ENCODE measurements around the gene TNIP2.
A peak's percentile ranks its signal among the peaks of the same experiment; 100 is the strongest.

The TNIP2 gene

GRCh38 chr4:2716236-2716635 lies 39.9 kb downstream of the TNIP2 start:
- DNase-seq (ENCODE audit: low read depth) = no peak

GRCh38 chr4:2715426-2715825 lies 40.7 kb downstream of the TNIP2 start:
- DNase-seq (ENCODE audit: low read depth) = no peak

GRCh38 chr4:2714918-2715317 lies 41.2 kb downstream of the TNIP2 start:
- no peak for DNase-seq (ENCODE audit: low read depth)

DNA sequence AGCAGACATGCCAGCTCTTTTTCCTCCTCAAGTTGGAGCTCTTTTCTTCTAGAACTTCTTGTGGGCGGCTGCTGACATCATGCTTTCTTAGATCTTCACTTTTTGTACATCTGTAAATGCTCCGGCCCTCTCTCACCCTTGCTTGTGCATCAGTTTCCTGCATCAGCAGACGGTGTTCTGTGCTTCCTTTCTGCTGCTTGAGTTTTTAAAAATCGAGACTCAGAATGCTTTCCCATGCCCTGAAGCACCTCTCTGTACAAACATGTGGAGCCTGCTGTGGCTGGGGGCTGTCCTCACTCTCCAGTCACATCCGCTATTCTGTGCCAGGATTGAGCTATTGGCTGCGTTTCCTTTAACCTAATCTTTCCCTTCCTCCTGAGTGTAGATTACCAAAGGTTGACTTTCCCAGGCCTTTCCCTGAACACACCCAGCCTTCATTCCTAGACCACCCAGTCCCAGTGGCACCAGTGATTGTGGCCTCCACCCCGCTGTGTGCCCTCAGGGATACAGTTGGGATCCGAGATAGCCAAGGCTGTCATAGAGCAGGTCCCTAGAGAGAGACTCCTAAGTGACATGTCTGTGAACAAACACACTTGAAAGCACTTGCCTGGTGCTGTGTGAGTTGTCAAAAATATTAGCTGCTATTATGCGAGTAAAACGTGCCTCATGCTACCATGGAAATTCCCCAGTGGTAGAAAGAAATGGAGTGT lies 41.9 kb downstream of the TNIP2 start:
- DNase-seq (ENCODE audit: low read depth) = peak; percentile 13

DNA sequence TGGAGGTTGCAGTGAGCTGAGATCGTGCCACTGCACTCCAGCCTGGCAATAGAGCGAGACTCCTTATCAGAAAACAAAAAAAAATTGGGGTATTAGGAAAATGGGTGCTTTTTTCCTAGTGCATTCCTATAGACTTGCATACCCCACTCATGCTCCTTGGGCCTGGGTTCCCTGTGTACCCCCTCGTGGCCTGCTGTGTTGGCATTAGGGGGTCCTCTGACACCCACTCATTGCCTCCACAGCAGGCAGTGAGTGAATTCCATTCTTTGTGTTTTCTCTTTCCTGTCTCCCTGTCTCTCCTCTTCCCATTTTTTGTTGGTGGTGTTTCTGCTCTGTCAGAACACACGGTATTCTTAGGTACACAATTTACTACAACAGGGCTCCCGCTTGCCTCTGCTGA lies 42.8 kb downstream of the TNIP2 start:
- DNase-seq (ENCODE audit: low read depth) = no peak

GRCh38 chr4:2712261-2712842 lies 43.8 kb downstream of the TNIP2 start:
- no peak for DNase-seq (ENCODE audit: low read depth)

DNA sequence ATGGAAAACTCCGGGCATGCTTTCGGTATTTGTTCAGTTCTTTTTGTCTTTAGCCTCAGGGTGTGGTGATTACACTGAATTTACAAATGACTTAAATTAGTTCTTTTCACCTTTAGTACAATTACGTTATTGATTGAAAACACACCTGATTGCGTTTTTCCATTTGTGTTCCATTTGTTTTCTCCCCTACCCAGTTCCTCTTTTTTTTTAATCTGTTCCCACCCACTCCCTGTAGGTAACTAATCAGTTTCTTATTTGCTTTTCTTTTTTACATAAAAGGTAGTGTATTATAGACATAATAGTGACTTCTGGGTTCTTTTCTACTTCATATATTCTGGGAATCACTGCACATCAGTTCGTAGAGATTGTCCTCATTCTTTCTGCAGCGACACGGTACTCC lies 53.4 kb downstream of the TNIP2 start:
- DNase-seq (ENCODE audit: low read depth) = no peak

DNA sequence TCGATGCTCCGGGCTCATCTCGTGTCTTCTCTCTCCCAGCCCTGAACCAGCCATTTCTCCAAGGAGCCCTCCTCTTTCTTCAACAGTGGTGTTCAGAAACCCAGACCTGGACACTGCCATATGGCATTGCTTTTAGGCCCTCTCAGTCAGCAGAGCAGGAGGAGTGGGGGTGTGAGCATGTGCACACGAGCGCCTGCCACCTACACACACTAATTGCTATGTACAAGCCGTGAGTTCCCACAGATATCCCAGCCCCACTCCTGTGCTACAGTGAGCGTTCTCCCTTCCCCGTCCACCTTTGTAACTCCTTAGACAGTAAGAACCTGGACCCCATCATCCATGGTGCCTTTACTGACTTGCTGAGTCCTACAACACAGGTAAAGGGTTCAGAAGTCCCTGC lies 53.8 kb downstream of the TNIP2 start:
- no peak for DNase-seq (ENCODE audit: low read depth)

DNA sequence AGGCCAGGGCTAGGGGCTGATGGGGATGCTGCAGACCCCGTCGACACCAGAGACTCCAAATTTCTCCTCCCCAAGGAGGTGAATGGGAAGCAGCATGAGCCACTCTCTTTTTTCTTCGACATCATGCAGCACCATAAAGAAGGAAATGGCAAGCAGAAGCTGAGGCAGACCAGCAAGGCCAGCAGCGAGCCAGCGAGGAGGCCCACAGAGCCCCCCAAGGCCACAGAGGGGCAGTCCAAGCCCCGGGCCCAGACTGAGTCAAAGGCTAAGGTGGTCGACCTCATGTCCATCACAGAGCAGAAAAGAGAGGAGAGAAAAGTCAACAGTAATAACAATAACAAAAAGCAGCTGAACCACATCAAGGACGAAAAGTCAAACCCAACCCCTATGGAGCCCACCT lies 56.1 kb downstream of the TNIP2 start:
- no peak for DNase-seq (ENCODE audit: low read depth)

DNA sequence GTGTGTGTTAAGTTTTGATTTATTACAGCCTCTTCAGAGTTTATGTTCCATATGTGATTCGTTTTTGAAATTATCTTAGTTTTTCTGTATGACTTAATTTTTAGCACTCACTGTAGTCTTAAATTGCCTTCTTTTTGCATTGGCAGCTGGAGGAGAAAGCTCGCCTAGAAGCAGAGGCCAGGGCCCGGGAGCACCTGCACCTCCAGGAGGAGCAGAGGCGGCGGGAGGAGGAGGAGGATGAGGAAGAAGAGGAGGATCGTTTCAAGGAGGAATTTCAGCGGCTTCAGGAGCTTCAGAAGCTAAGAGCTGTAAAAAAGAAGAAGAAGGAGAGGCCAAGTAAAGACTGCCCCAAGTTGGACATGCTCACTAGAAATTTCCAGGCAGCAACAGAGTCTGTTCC lies 56.6 kb downstream of the TNIP2 start:
- DNase-seq (ENCODE audit: low read depth) = no peak

DNA sequence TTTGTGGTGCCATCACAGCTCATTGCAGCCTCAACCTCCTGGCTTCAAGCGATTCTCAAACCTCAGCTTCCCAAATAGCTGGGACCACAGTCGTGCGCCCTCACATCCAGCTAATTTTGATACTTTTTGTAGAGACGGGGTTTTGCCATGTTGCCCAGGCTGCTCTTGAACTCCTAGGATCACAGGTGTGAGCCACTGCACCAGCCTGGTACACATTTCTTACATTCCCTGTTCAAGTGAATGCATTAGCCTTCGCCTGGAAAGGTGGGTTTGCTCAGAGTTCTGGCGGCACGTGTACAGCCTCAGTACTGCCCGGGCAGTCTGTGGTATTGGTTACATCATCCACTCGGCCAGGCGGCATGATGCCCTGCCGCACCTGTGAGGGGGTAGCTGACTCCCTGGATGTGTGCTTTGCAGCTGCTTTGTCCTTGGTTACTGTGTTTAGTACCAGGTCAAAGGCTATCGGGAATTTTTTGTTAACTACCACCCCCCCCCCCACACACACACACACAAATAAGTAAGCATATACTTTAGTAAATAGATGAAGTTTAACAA lies 57.1 kb downstream of the TNIP2 start:
- DNase-seq (ENCODE audit: low read depth) = no peak

DNA sequence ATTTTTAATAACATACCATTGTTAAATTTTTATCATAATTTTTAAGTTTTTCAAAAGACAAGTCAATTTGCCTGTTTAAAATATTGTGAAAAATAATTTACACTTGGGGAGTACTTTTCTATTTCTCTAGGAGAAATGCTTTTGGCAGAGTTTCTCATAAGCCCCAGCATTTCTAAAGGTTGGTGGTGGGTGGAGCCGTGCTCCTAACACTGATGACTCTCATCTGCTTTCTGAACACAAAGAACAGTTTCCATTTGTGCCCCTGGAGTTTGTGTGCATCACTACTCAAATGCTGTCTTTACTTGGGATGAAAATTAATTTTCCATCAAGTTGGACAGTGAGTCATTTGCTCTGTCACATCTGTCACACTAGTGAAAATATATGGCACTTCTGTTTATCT lies 57.6 kb downstream of the TNIP2 start:
- no peak for DNase-seq (ENCODE audit: low read depth)

DNA sequence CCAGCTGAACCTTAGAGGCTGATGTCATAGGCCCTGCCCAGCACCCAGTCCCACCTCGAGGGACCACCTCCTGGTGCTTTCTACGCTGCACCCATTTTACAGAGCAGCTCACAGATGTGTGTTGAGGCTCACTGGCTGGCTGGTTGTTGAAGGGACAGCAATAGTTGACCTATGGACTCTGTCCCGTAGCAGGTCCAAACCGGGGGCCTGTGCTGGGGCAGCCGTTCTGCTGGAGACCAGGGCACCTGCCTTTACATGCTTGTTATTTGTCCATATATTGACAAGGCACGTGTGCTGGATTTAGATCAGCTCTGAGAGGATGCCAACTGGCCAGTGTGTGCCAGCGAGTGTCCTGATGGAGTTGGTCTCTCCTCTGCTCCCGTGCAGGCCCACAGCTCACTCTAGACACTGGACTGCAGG lies 58.1 kb downstream of the TNIP2 start:
- no peak for DNase-seq (ENCODE audit: low read depth)

GRCh38 chr4:2696423-2696822 lies 59.7 kb downstream of the TNIP2 start:
- no peak for DNase-seq (ENCODE audit: low read depth)

DNA sequence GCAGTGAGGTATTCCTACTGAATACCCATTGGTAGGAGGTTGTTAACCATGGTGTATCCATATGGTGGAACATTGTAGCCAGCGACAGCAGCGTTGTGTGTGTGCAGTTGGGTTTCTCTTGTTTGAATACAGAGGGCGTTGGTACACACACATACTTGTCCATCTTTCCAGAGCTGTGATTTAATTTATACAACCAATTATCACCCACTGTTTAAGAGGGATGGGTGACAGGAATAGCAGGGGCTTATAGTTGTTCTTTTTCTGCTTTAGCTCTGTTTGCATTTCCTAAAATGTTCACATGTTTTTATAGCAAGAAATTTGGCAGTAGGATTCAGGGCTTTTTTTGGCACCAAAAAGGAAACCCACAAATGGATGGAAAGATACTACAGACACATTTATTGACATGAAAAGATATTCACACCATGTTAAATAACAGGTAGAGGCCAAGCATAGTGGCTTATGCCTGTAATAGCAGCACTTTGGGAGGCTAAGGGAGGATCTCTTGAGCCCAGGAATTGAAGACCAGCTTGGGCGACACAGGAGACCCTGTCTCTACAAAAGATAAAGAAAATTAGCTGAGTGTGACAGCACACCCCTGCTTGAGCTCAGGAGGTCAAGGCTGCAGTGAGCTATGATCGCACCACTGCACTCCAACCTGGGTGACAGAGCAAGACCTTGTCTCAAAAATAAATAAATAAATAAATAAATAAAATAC lies 60.6 kb downstream of the TNIP2 start:
- no peak for DNase-seq (ENCODE audit: low read depth)

- no peak for DNase-seq (ENCODE audit: low read depth)
Observed at GRCh38 chr4:2694691-2695090, 61.4 kb downstream of the TNIP2 start.

- DNase-seq (ENCODE audit: low read depth) = no peak
Observed at GRCh38 chr4:2691952-2692435, 64.1 kb downstream of the TNIP2 start.

All from activated T-cell treated with anti-CD3 and anti-CD28 coated beads for 1 hour (primary cell).